NCI-H226 (cell line): ENCODE data around the gene ANKH.
A peak's percentile ranks its signal among the peaks of the same experiment; 100 is the strongest.
"Not testable (repeated sequence)": the region's sequence is repeated elsewhere in the genome, so short reads cannot be mapped to it uniquely, and the experiment has no call there.

Experiments
- DNase-seq: peaks from one replicate; pipeline ENCODE4 v3.0.0-alpha.2; 2015

ANKH gene

DNA sequence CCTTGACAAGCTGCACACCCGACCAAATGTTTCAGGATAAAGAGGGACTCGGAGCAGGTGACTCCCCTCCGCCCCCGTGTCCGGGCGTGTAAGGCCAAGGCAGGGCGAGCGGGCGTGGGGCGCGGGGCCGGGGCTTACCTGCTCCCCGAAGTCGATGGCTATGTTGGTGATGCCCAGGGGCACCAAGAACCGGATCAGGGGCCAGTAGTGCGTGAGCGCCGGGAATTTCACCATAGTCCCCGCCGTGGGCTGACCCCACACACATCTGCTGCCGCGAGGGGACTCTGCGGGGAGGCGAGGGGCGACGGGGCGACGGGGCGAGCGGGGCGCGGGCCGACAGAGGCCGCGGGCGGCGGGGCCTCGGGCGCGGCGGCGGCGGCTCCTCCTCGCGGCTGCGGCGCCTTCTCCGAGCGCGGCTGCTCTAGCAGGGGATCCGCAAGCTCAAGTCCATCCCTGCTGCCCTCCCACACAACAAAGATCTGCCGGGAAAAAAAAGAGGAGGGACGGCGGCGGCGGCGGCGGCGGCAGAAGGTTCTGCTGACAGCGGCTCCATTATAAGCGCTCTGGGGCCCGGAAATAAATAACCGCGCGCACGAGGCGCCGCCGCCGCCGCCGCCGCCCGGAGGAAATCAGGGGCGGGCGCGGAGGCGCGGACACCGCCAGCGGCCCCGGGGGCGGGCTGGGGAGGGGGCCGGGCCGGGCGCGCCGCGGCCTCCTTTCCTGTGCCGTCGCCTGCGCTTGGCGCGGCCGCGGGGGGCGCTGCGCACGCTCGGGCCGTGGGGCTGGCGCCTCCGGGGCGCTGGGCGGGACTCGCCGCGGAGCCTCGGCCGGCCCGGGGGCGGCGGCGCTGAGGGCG, at the start of gene ANKH:
ANKH (minus strand) TSS at position 565 of the 856 bp plus-strand sequence; CDS start at position 234, 331 bp downstream.
- DNase-seq: peak; percentile 70

DNA sequence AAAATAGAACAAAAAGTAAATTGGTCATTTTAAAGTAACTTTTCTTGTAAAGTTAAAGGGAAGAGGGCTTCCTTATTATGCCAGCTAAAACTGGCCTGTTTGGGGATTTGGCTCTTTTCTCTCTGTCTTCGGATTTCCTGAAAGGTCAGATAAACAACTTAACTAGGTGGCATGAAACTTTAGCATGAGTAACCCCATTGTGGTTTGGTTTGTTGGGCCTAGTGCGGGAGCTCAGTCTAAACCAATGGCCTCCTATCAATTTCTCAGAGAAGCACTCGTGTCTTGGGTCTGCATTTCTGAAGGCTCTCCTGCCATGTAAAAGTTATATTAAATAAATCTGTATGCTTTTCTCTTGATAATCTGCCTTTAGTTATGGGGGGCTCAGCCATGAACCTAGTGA, 48.5 kb upstream of the ANKH start:
- DNase-seq: no peak

DNA sequence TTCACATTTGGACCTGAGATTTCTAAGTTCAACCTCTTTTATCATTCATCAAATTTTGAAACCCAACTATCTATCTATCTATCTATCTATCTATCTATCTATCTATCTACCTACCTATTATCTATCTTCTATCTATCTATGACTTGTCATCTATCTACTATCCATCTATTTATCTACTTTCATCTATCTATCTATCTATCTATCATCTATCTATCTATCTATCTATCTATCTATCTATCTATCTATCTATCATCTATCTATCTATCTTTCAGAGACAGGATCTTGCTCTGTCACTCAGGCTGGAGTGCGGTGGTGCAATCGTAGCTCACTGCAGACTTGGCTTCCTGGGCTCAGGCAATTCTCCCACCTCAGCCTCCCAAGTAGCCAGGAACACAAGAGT, 47.5 kb upstream of the ANKH start:
- DNase-seq: not testable (repeated sequence)

DNA sequence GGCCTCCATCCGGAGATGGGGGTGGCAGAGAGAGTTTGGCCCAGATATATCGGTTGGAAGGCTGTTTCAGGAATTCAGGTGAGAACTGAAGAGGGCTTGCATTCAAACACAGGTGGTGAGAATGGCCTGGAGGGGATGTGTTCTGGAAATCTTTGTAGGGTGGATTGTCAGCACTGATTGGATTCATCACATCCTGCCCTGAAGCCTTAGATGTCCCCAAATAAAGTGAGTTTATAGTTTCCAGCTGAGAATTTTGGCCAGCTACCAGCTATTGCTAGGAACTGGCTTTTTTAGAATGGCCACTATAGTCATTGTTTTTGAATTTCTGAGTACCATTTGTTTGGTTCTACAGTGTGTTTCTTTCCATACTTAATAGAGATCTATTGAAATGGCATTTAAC, 46.1 kb upstream of the ANKH start:
- DNase-seq: no peak

DNA sequence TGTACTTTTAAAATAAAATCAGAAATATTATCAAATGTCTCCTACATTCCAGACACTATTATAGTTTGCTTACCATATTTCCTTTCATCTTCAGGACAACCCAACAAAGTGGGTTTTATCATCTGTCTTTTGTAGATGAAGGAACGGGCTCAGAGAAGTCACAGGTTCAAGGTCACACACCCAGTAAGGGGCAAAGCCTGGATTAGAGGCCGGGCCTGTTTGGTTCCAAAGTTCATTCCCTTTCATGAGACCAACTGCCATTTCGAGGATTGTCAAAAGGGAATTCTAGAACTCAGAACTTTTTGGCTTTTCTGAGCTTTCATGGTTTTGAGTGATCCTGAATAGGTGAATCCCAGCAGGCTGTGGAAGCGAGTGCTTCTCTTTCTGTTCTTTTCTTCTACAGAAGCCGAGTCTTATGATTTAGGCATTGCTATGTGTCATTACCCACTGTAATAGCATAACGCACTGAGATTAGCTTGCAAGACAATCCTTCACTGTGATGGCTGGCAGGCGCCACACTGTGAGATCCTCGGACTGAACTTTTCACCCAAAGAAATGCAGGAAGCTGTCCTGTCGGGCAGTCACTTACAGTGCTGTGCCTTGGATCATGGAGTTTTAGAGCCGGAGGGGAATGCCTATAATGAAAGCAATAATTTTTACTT, 43.8 kb upstream of the ANKH start:
- no peak for DNase-seq

DNA sequence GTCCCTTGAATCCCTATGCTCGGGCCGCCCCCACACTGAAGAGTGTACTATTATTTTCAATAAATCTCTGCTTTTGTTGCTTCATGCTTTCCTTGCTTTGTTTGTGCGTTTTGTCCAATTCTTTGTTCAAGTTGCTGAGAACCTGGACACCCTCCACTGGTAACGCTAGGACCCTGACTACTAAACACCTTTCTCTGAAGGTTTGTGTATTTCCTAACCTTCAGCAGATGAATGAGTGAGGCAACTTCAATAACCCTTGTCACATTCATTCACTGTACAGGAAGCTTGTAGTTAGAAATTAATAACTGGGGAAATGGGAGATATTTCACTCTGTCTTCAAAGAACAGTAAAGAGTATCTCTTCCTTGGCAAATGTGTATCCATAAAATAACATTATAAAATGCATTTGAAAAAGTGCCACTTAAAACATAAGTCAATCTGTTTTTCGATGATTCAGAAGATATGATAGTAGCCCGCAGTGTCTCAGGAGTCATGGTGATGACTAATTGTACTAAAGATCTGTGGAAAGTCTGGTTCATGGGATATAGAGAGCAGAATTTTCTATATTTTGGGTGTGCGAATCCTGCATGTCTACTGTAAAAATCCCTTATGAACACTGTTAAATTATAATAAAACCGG, 43.2 kb upstream of the ANKH start:
- DNase-seq: peak; percentile 43

DNA sequence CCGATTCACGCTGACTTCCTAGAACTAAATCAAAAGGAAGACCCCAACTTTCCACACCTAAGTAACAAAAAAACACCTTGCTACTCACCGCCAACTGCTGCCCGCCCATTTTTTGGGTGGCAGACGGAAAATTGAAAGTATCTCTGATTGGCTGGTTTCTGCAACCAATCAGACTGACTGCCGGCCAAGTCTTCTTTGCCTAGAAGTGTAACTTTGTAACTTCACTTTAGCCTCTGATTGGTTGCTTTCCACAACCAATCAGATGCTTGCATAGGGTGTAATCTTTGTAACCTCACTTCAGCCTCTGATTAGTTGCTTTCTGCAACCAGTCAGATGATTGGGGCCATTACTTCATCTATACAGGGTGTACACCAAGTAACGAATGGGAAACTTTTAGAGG, 42.6 kb upstream of the ANKH start:
- no peak for DNase-seq

DNA sequence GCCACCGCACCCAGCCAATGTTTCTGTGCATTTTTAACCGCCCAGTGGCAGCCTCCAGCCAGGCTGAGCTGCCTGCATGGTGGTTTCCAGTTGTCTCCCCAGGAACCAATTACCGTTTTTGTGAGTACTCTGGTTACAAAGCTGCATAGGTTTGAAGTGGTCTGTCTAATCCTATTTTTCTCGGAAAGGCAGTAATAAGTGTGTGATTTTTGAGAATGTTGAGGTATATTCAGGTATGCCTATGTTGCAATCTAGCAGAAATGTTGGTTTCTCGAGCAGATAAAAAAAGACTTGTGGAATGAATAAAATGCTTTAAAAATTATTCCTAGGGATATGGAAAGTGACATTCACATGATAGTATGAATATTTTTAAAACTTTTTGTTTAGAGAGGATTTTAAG, 41.5 kb upstream of the ANKH start:
- no peak for DNase-seq

DNA sequence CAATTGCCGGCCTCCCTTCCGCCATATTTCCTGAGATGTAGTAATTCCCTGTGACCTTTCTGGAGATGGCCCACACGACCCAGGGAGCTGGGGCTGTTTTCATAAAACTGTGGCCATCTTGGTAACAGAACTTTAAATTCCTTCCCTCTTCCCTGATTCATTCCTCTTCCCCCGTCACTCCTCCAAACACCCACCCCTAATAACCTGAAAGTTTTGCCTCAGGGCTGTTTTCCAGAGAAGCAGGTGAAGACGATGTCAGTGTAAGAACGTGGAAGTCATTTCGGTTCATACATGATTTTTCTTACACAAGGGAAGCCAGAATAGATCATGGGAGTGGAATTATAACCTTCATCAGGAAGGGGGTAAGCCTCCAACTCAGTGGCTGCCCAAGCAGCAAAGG, 40.6 kb upstream of the ANKH start:
- no peak for DNase-seq

DNA sequence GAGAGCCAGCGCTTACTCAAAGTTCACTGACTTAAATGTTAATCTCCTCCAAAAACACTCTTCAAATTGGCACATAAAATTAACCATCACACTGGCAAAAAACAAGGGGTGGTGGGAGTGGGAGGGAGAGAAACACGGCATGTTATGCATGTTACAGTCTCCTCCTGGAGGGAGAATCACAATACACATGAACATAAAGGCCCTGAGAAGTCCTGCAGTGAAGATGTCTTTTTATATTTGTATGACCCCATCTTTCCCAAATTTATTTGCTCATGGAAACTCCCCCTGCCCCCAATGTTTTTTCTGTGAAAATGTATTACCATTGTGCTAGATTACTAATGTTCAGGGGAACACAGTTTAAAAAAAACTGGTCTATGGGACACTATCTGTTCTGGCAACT, 37.8 kb upstream of the ANKH start:
- DNase-seq: no peak

DNA sequence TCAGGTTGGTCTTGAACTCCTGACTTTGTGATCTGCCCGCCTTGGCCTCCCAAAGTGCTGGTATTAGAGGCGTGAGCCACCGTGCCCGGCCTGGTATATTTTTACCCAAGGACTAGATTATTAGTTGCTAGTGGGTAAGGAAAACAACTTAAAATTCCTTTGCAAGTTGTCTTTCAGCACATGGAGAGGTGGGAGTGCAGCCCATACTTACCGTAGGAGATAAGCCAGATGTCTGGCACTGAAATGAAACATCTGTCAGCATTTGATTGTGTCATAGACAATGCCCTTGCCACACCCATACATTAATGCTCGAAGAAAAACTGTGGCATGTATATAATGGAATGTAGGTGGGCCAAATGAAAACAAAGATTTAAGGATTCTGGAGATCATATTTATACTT, 36.6 kb upstream of the ANKH start:
- DNase-seq: peak; percentile 84

DNA sequence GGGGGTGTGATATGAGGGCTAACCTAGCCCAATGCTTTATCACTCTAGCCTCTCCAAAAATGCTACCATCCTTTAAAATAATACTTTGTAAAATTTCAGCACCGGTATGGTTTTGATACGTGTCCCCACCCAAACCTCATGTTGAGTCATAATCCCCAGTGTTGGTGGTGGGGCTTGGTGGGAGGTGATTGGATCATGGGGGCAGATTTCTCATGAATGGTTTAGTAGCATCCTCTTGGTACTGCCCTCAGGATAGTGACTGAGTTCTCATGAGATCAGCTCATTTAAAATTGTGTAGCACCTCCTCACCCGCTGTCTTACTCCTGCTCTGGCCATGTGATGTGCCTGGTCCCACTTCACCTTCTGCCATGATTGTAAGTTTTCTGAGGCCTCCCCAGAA, 35.0 kb upstream of the ANKH start:
- DNase-seq: no peak

DNA sequence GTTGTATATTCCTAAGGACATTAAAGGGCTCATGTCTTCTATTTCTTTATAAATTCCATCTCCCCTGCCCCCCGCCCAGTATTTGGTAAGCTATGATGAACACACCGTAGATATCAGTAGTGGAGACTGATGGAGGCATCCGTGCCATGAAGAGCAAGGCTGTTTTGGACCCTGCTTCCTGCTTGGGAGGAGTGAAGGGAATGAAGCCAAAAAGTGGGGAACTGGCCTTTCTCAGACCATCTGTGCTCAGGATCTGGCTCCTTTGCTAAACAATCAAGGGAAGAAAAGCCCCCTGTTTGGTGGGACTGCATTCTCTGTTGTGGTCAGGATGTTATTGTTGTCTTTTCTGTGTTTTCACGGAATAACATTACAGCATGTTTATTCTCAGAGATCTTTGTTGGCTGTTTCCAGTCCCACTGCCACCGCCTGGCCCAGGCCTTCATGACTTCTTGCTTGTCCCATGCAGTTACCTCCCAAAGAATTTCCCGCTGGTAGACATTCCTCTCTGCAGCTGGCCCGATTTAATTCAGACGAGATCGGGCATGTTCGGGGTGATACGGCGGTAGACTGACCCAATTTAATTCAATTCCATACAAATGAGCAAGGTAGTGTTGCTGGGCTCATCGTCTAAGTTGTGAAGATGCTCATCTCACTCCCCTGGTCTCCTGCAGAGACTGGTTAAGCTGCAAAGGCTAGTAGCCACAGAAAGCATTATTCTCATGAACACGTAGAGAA, 31.4 kb upstream of the ANKH start:
- DNase-seq: peak; percentile 30

DNA sequence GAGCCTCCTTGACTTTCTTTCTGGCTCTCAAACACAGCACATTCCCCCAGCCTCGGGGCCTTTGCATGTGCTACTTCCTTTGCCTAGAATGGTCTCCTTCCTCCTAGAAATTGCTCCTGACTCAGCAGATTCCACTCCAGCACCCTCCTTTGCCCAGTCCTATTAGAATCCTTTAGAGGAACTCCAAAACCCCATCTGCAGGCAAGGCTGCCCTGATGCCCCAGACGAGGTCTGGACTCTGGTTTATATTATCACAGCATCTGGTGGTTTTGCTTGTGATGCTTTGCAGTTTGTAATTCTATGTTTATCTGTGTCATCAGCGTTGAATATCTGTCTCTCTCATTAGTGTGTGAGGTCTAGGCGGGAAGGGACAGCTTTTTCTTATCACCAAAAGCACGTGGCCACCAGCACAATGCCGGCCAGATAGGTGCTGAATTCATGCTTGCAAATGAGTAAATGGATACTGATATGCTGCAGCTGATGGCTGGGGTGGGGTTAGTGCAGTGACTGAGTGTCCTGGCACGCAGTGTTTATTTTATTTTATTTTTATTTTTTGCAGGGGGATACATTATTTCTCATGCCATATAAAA, 30.0 kb upstream of the ANKH start:
- no peak for DNase-seq

DNA sequence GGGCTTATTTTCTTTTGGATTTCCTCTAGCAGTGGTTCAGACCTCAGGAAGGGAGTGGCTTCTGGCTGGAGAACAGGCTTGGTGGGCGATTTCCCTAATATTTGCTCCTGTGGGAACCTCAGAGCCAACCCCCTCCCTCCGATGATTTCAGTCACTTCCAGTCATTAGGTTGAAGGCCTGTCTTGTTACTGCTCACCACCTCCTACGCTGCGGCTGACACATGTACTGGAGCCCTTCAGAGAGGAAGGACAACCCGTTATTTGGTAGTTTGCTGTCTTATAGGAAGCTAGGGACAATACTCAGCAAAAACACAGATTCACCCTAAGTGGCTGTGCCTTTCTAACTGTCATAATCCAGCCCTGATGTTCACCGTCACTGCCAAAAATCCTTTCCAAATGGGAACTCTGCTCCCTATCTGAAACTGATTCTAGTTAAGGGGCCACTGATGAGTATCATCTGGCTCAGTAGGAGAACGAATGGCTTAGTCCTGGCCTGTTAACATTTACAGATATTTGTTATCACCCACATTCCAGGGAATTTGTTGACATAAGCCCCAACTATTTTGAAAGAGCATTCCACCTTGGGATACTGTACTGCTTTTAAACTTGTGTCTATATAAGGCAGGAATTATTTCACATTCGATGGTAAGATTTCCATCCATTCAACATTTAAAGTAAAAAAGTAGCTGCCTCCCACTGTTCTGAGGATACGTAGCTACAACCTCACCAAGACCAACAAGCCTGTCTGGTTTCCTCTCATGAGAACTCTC, 29.3 kb upstream of the ANKH start:
- DNase-seq: peak; percentile 47

DNA sequence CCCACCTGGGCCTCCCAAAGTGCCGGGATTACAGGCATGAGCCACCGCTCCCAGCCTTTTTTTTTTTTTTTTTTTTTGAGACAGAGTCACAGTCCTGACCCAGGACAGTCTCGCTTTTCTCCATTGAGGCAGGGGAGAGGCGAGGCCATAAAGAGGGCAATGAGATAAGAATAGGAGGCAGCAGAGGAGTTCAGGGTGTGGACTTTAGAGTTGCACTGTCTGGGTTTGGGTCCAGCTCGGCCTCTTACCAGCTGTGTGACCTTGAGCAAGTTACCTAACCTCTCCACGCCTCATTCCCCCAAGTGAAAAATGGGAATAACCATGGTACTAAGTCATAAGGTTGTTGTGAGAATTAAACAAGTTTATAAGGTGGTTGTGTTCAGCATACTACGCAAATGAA, 24.6 kb upstream of the ANKH start:
- DNase-seq: no peak

DNA sequence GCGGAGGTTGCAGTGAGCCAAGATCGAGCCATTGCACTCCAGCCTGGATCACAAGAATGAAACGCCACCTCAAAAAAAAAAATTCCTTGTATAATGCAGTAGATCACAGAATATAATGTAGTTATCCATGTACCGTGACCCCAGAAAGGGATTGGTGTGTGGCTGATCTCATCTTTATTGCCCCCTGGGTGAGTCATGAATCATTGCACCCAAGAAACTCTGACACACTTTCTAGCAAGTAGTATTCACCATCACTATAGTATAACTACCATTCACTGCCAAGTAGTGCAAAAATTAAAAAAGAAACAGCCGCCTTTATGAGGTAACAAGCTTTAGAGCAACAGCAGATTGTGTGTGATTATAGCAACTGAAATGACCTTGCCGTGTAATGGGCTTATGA, 23.7 kb upstream of the ANKH start:
- no peak for DNase-seq

DNA sequence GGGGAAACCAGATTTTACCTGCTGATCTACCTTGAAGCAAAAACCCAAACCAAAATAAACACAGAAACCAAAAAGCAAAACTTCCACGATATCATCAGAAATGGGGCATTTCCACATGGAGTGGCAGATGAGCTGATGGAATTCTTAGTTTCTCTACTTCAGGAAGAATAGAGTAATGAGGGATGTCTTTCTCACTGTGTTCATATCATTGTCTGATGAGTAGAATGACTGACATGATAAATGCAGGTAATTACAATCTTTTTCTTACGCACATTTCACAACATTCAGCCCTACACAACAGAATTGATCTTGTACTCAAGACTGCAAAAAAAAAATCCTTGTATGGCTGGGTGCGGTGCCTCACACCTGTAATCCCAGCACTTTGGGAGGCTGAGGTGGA, 23.2 kb upstream of the ANKH start:
- no peak for DNase-seq

DNA sequence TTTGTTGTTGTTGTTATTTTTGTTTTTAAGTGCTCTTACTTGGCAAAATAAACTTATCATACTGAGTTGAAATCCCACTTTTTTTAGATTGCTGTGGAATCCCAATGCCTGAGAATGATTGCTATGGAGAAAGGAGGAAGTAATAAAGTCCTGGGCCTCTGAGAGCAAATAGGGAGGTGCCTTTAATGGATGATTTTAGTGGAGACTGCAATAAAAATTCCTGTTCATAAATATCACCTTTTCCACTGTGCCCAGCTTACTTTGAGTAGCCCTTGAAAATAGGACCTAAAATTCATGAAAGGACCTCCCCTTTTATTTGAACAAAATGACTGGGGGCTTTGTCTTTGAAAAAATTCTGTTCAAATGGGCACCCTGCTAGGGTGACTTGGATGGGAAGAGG, 21.8 kb upstream of the ANKH start:
- no peak for DNase-seq

DNA sequence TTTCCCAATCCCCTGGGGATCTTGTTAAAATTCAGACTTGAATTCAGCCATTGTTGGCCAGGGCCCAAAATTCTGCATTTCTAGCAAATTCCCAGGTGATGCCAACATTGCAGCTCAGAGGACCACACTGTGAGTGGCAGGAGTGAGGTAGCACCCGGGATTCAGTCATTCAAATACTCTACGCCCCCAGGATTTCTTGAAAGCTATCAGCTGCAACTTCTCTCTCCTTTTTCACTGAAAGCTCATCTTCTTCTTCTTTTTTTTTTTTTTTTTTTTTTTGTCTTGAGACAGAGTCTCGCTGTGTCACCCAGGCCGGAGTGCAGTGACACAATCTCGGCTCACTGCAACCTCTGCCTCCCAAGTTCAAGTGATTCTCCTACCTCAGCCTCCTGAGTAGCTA, 19.3 kb upstream of the ANKH start:
- DNase-seq: no peak

DNA sequence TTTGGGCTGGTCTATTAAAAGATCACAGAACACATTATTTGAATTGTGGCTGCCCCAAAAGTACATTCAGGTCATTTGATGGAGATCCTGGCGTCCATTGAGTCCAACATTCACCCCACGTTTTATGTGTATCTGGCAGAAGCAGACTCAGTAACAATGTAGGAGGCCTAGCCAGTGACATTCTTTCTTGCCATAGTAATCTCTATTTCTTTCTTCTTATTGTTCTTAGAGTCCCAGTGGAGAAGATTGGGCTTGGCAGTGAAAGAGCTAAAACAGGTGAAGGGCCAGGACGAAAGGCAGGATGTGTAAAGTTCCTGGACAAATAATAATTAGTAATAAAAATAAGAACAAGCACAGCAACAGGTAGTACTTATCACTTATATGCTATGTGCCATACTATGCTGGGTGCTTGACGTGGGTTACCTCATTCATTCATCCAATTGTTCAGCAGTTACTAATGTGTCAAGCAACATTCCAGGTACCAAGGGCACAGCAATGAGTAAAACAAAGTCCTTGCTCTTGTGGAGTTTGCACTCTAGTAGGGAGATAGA, 12.6 kb upstream of the ANKH start:
- DNase-seq: no peak
